Endothelial cell of umbilical vein (primary cell): ENCODE data around the gene MTIF3. TPM values are rescaled to one million over a fixed set of nuclear protein-coding genes. Genes with fewer than 3 reads are reported as not detected.

Experiments
- BruUV-seq: library from RNA; stranded (reverse); fragments of 400-500 nt; replicated peaks from 2 replicates; lab custom pipeline; 2021; lab: Mats Ljungman, UMichigan
- CTCF ChIA-PET: fragments of 300-600, 350-600 bp; sonication (Branson Sonifier 250); formaldehyde crosslinking; loops from one replicate; lab custom pipeline; 2021; ENCODE audit warnings: antibody characterized with exemption, inconsistent platforms; lab: Charles Lee
- POLR2A ChIA-PET: fragments of 300-600, 350-600 bp; sonication (Branson Sonifier 250); formaldehyde crosslinking; loops from one replicate; lab custom pipeline; 2021; ENCODE audit warnings: antibody characterized with exemption, inconsistent platforms; lab: Charles Lee
- DNase-seq: peaks from one replicate; pipeline ENCODE4 v3.0.0-alpha.2; 2011; ENCODE audit warnings: low read depth, low spot score
- FAIRE-seq: peaks from 2 replicates; lab custom pipeline; 2011; peaks lifted over from hg19 to GRCh38; lab: Jason Lieb, UNC
- H2AFZ ChIP-seq: 2 replicates; pipeline ENCODE4 v1.6.0; 2012; ENCODE audit warnings: low read depth, low read length, control low read depth, inconsistent platforms
- H3K27ac ChIP-seq: 2 replicates; pipeline ENCODE4 v1.5.1; 2011; ENCODE audit warnings: low read depth, mild to moderate bottlenecking, control low read depth, low read length, moderate library complexity; ENCODE audit not compliant: insufficient read depth
- H3K27me3 ChIP-seq, 2 experiments: 2 replicates each; pipeline versions ENCODE4 v1.6.0 to v1.6.1; 2011; ENCODE audit warnings: low read length in 2 of 2, mixed read lengths in 1 of 2; ENCODE audit not compliant: control insufficient read depth in 2 of 2, insufficient read depth in 2 of 2
- H3K36me3 ChIP-seq, 2 experiments: 2 replicates in 1 of 2; 3 replicates in 1 of 2; pipeline ENCODE4 v1.5.1; 2011; ENCODE audit warnings: low read length in 2 of 2, mild to moderate bottlenecking in 1 of 2, moderate library complexity in 1 of 2; ENCODE audit not compliant: control insufficient read depth in 2 of 2, insufficient read depth in 2 of 2; ENCODE audit errors: extremely low read depth in 1 of 2
- H3K4me1 ChIP-seq: 3 replicates; pipeline ENCODE4 v1.5.1; 2011; ENCODE audit warnings: mild to moderate bottlenecking, low read length; ENCODE audit not compliant: control insufficient read depth, insufficient read depth; ENCODE audit errors: extremely low read depth
- H3K4me2 ChIP-seq: 2 replicates; pipeline ENCODE4 v1.6.1; 2011; ENCODE audit warnings: low read length, control low read depth, mixed read lengths; ENCODE audit not compliant: insufficient read depth
- H3K4me3 ChIP-seq, 3 experiments: fragments of 200-600 bp in 1 of 3; sonication (generic), shearing (Covaris generic) in 1 of 3; replicated peaks in 1 of 3; 2 replicates each; pipeline ENCODE4 v1.5.1; 2011 to 2016; ENCODE audit warnings: control low read depth in 3 of 3, low read length in 3 of 3, mild to moderate bottlenecking in 2 of 3, inconsistent platforms in 1 of 3, low read depth in 1 of 3, moderate library complexity in 1 of 3; ENCODE audit not compliant: insufficient read depth in 1 of 3
- H3K79me2 ChIP-seq: 2 replicates; pipeline ENCODE4 v1.6.0; 2012; ENCODE audit warnings: low read length, inconsistent platforms; ENCODE audit not compliant: control insufficient read depth, insufficient read depth
- H3K9ac ChIP-seq: replicated peaks from 2 replicates; pipeline ENCODE3; 2011; ENCODE audit warnings: low read length, control low read depth; ENCODE audit not compliant: insufficient read depth; ENCODE audit errors: extremely low read depth
- H3K9me1 ChIP-seq: replicated peaks from 3 replicates; pipeline ENCODE4 v1.6.0; 2011; ENCODE audit warnings: mild to moderate bottlenecking, low read length; ENCODE audit not compliant: control insufficient read depth, insufficient read depth; ENCODE audit errors: extremely low read depth
- H3K9me3 ChIP-seq: replicated peaks from 2 replicates; pipeline ENCODE4 v1.5.1; 2012; ENCODE audit warnings: low read length, inconsistent platforms; ENCODE audit not compliant: control insufficient read depth, insufficient read depth
- H4K20me1 ChIP-seq: replicated peaks from 2 replicates; pipeline ENCODE3; 2011; ENCODE audit warnings: mild to moderate bottlenecking, low read length; ENCODE audit not compliant: control insufficient read depth, insufficient read depth; ENCODE audit errors: extremely low read depth
- EZH2 ChIP-seq: IDR thresholded peaks from 2 replicates; pipeline ENCODE4 v1.6.1; 2012; ENCODE audit warnings: borderline replicate concordance, low read depth, mild to moderate bottlenecking, moderate library complexity, low read length, inconsistent platforms; ENCODE audit not compliant: severe bottlenecking
- GATA2 ChIP-seq: IDR thresholded peaks from 2 replicates; pipeline ENCODE4 v1.7.0; 2011; ENCODE audit warnings: low read depth, mild to moderate bottlenecking, moderate library complexity, mixed read lengths, low read length; ENCODE audit not compliant: insufficient read length, insufficient read depth
- JUN ChIP-seq: IDR thresholded peaks from 2 replicates; pipeline ENCODE4 v1.6.1; 2011; ENCODE audit warnings: borderline replicate concordance, low read depth; ENCODE audit not compliant: insufficient read length, insufficient read depth
- MYC ChIP-seq: IDR thresholded peaks from one replicate; pipeline ENCODE4 v1.6.1; 2011; ENCODE audit warnings: mild to moderate bottlenecking, low read depth, low read length
- dilution Hi-C: fragments of 300-500 bp; cut with MboI; formaldehyde crosslinking; loops from one replicate; pipeline ENCODE4 v1.15.0; 2019; ENCODE audit warnings: low sequenced_read_pairs; ENCODE audit not compliant: extremely low pct_ligation_motif_present
- intact Hi-C: fragments of 100-400 bp; cut with micrococcal nuclease; formaldehyde crosslinking; loops from one replicate; pipeline ENCODE4 v1.10.0; 2022
- polyA plus RNA-seq, 4 experiments: library from polyadenylated mRNA; depleted of rRNA in 3 of 4; stranded (reverse) in 3 of 4; unstranded in 1 of 4; fragments of >200 nt; gene quantifications; 2 replicates each; pipeline versions ENCODE4 v1.2.1 to v1.2.3, GENCODE V29; 2011 to 2012; ENCODE audit warnings: missing spikeins in 1 of 4
- total RNA-seq: library from RNA; stranded (reverse); gene quantifications from 2 replicates; pipeline ENCODE4 v1.2.3, GENCODE V29; 2021

Gene MTIF3
- total and polyA plus RNA-seq, 2 donors (not counting 3 experiments of a cell fraction or from before 2014, with no cell fraction given) = 23.5 to 37.5 TPM

GRCh38 chr13:27403727-27404385 is 46.5 kb downstream of the MTIF3 start:
- BruUV-seq = no TSS peak
- Histone ChIP-seq H3K27ac (no peak overlapping the region), H4K20me1 (no peaks in the 10 kb centered on the region), H3K4me3 (no peak overlapping the region), H3K4me2 (no peak overlapping the region), H2AFZ (no peak overlapping the region), H3K9me3 (no peaks in the 10 kb centered on the region), H3K36me3 (no peaks in the 10 kb centered on the region), H3K9ac (no peak overlapping the region), H3K9me1 (no peaks in the 10 kb centered on the region), H3K79me2 (no peaks in the 10 kb centered on the region), H3K4me1 (no peaks in the 10 kb centered on the region), H3K27me3 (peaks cover 4 to 11% of the 10 kb centered on the region in 2 experiments)
- no peak for DNase-seq
- intact Hi-C loops (no loop called here), dilution Hi-C loops (no loop called here)
- ChIA-PET POLR2A (no interaction called here), CTCF (interaction anchor here (0.7 to 2.7 kb wide), 8 partner anchors 8 to 422 kb away, joined by 3 to 9 read pairs (median 4); no protein-coding TSS in a partner anchor)
- no peak for FAIRE-seq
- TF ChIP-seq EZH2 = no peak
- no peak for TF ChIP-seq GATA2
- no peak for TF ChIP-seq JUN
- TF ChIP-seq MYC = no peak

- no peak for TF ChIP-seq EZH2
- CTCF ChIA-PET = interaction anchor here (0.7 to 2.7 kb wide), 8 partner anchors 8 to 423 kb away, joined by 3 to 9 read pairs (median 4); no protein-coding TSS in a partner anchor
- Histone ChIP-seq H3K9me1 (no peaks in the 10 kb centered on the region), H3K9ac (no peak overlapping the region), H3K9me3 (no peaks in the 10 kb centered on the region), H3K4me3 (no peak overlapping the region), H3K27ac (no peak overlapping the region), H2AFZ (no peak overlapping the region), H3K4me1 (no peaks in the 10 kb centered on the region), H3K4me2 (no peak overlapping the region), H3K79me2 (no peaks in the 10 kb centered on the region), H3K36me3 (no peaks in the 10 kb centered on the region), H3K27me3 (peaks cover 1 to 6% of the 10 kb centered on the region in 2 experiments), H4K20me1 (no peaks in the 10 kb centered on the region)
- POLR2A ChIA-PET = no interaction called here
- FAIRE-seq = no peak
- intact Hi-C loops (no loop called here), dilution Hi-C loops (no loop called here)
- no peak for DNase-seq
- BruUV-seq = no TSS peak
Measured at GRCh38 chr13:27403203-27403678, 47.1 kb downstream of the MTIF3 start.
